ENCODE results near the gene NAA80.

Gene NAA80

DNA sequence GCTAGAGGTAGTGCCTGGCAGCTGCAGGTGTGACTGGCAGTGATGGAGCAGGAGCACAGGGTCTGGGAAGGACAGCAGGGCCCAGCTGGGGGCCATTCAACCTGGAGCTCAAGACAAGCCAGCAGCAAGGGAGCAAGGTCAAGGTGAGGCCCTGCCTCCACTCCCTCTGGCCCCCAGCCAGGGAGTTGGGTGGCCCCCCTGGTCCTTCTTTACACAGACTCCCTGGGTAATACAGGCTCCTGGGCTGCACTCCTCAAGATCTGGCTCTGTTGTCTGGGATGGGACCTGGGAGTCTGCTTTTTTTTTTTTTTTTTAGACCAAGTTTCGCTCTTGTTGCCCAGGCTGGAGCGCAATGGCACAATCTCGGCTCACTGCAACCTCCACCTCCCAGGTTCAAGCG is 48.7 kb downstream of the NAA80 start:
- TF ChIP-seq, protein P1, sequence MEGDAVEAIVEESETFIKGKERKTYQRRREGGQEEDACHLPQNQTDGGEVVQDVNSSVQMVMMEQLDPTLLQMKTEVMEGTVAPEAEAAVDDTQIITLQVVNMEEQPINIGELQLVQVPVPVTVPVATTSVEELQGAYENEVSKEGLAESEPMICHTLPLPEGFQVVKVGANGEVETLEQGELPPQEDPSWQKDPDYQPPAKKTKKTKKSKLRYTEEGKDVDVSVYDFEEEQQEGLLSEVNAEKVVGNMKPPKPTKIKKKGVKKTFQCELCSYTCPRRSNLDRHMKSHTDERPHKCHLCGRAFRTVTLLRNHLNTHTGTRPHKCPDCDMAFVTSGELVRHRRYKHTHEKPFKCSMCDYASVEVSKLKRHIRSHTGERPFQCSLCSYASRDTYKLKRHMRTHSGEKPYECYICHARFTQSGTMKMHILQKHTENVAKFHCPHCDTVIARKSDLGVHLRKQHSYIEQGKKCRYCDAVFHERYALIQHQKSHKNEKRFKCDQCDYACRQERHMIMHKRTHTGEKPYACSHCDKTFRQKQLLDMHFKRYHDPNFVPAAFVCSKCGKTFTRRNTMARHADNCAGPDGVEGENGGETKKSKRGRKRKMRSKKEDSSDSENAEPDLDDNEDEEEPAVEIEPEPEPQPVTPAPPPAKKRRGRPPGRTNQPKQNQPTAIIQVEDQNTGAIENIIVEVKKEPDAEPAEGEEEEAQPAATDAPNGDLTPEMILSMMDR (conservative IDR thresholded peaks at IDR 0.05; ENCODE audit: low read depth, low read length): no peak
- H3K4me3 ChIP-seq (ENCODE audit: low read depth, low read length): no peak overlapping the region
- no peak for DNase-seq (ENCODE audit: low read depth)

DNA sequence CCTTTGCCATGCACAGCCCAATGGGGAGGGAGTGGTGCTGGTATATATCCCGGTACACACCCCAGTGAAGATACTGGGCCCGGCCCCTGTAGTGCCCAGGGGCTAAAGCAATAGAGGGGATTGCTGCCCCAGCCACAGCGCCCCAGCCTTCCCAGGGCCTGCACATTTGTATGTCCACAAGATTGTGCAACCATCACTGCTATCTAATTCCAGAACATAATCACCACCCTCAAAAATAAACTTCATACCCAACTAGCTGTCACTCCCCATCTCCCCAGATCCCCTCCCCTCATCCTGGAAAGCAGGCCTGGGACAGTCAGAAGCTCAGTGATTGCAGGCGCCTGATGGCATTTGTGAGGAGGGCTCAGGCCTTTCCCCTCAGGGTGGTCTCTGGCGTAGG is 49.7 kb downstream of the NAA80 start:
- H3K4me3 ChIP-seq (ENCODE audit: low read depth, low read length): no peak overlapping the region
- no peak for DNase-seq (ENCODE audit: low read depth)
- TF ChIP-seq, protein P1 (conservative IDR thresholded peaks at IDR 0.05; ENCODE audit: low read depth, low read length): no peak

DNA sequence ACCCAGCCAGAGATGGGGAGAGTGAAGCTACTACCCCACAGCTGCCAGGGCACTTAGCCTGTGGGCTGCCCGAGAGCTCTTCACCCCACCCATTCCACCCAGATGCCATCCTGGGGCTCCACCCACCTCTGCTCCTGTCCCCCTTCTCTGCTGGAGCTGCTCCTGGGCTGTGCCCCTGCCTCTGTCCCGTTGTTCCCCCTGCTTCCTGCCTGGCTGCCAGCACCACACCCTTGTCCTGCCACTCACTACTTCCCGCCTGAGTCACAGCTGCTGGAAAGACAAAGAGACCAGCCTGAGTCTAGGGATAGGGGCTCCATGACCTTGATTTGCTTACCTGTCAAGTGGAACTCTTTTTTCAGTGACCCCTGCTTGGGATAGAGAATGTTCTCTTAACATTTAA is 50.8 kb downstream of the NAA80 start:
- TF ChIP-seq, protein P1 (conservative IDR thresholded peaks at IDR 0.05; ENCODE audit: low read depth, low read length): no peak

DNA sequence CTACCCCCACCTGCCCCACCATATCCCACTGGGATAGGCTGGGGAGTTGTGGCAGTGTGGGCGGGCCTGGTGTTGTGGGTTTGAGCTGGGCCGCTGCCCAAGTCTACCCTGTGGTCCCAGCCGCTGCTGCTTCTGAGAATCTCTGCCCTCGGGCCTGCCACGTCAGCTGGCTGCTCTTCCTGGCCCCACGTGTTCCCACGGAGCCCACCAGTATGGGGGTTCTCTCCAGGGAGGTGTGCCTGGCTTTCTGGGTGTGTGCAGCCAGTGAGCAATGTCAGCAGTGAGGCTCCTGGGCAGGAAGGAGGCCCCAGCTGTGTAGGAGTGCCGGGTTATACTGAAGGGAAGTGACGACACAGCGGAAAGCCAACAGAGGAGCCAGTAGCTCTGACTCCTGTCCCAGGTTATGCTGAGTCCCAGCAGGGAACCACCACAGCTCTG is 52.7 kb downstream of the NAA80 start:
- peak overlapping the region; percentile 50 for H3K4me3 ChIP-seq (ENCODE audit: low read depth, low read length)
- DNase-seq (ENCODE audit: low read depth): peak; percentile 98
- TF ChIP-seq, protein P1 (conservative IDR thresholded peaks at IDR 0.05; ENCODE audit: low read depth, low read length): no peak

More for the DNA sequence above, 50.8 kb downstream of the NAA80 start:
- H3K4me3 ChIP-seq (ENCODE audit: low read depth, low read length): no peak overlapping the region
- no peak for DNase-seq (ENCODE audit: low read depth)

Data from choroid plexus epithelial cell (primary cell).